ENCODE data around the gene KDF1.

DNA sequence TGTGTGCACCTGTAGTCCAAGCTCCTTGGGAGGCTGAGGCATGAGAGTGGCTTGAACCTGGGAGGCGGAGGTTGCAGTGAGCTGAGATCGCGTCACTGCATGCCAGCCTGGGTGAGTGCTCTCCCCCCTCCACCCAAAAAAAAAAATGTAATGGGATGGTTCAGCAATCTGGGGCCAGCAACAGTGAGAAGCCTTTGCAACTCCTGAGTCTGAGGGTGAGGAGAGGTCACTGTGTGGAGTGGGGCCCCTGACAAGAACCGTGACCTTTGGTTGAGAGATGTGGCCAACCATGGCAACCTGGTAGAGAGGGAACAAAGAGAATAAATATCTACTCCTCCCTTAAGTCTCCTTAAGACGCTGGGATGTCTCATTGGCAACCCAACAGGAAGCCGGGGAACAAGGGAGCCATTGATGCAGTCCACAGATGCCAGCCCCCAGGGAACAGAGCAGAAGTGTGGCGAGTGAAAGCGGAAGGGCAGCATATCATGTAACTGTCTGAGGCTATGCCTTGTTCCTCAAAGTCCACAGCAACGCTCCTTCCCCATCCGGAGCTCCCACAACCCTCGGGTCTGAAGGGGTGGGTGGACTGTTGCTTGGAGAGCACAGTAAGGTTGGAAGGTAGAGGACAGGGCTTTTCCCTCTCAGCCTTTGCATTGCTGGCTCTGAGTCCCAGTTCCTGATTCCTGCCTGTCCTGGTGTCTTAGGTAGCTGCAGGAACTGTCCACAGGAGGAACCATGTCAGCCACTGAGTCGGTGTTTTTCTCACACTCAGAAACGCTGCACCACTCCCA lies 41.5 kb upstream of the KDF1 start:
- no peak for TF ChIP-seq ARNT (IDR thresholded peaks at IDR 0.05)
- TF ChIP-seq SP1 (IDR thresholded peaks at IDR 0.05): no peak
- no peak for TF ChIP-seq SUZ12 (IDR thresholded peaks at IDR 0.05)
- no peak for TF ChIP-seq ELF4 (IDR thresholded peaks at IDR 0.05)
- TF ChIP-seq BHLHE40 (IDR thresholded peaks at IDR 0.05; ENCODE audit: borderline replicate concordance): no peak
- no peak for TF ChIP-seq FOXM1 (IDR thresholded peaks at IDR 0.05; ENCODE audit: borderline replicate concordance)
- no peak for TF ChIP-seq CTBP1 (IDR thresholded peaks at IDR 0.05; ENCODE audit: borderline replicate concordance)
- no peak for TF ChIP-seq HDGF (IDR thresholded peaks at IDR 0.05; ENCODE audit: borderline replicate concordance)
- TF ChIP-seq TARDBP (IDR thresholded peaks at IDR 0.05): no peak
- TF ChIP-seq NFRKB (IDR thresholded peaks at IDR 0.05): no peak
- TF ChIP-seq L3MBTL2 (conservative IDR thresholded peaks at IDR 0.05): no peak
- no peak for TF ChIP-seq FOXA1 (IDR thresholded peaks at IDR 0.05)
- TF ChIP-seq FOXK2 (IDR thresholded peaks at IDR 0.05): no peak
- no peak for TF ChIP-seq LEF1 (IDR thresholded peaks at IDR 0.05; ENCODE audit: borderline replicate concordance)

Measured in HEK293T (cell line).